OCI-LY7 (cell line): ENCODE results near the gene TCF12. TPM values are rescaled to one million over a fixed set of nuclear protein-coding genes. Genes with fewer than 3 reads are reported as not detected.

Experiments
- BruUV-seq: library from RNA; stranded (reverse); fragments of 400-500 nt; replicated peaks from 2 replicates; lab custom pipeline; 2021; lab: Mats Ljungman, UMichigan
- CTCF ChIA-PET: fragments of 300-600 bp; sonication (Branson Sonifier 250); formaldehyde crosslinking; loops from one replicate; lab custom pipeline; 2022; ENCODE audit warnings: antibody characterized with exemption; ENCODE audit not compliant: unreplicated experiment; lab: Charles Lee
- POLR2A ChIA-PET: fragments of 300-600 bp; sonication (Branson Sonifier 250); formaldehyde crosslinking; loops from one replicate; lab custom pipeline; 2022; ENCODE audit warnings: antibody characterized with exemption; lab: Charles Lee
- DNase-seq: peaks from one replicate; pipeline ENCODE4 v3.0.0-alpha.2; 2015; ENCODE audit warnings: low spot score
- H2AFZ ChIP-seq: fragments of 200-600 bp; sonication (generic), shearing (Covaris generic); 2 replicates; pipeline ENCODE4 v1.6.1; 2014; ENCODE audit warnings: mild to moderate bottlenecking, antibody characterized with exemption, low read length, moderate library complexity
- H3K27ac ChIP-seq: fragments of 200-600 bp; sonication (generic); 2 replicates; pipeline ENCODE4 v1.5.1; 2014; ENCODE audit warnings: mixed run types, low read depth, mild to moderate bottlenecking, moderate library complexity, low read length, inconsistent platforms; ENCODE audit not compliant: poor library complexity, severe bottlenecking
- H3K36me3 ChIP-seq: fragments of 200-600 bp; sonication (generic); 2 replicates; pipeline ENCODE4 v1.6.1; 2014; ENCODE audit warnings: mild to moderate bottlenecking, antibody characterized with exemption, low read length, moderate library complexity, mixed read lengths; ENCODE audit not compliant: insufficient read depth
- H3K4me1 ChIP-seq: fragments of 200-600 bp; sonication (generic); 2 replicates; pipeline ENCODE4 v1.5.1; 2014; ENCODE audit warnings: mild to moderate bottlenecking, low read length; ENCODE audit not compliant: insufficient read depth, poor library complexity, severe bottlenecking
- H3K4me2 ChIP-seq: fragments of 200-600 bp; sonication (generic); 2 replicates; pipeline ENCODE4 v1.6.1; 2014; ENCODE audit warnings: mild to moderate bottlenecking, low read length
- H3K4me3 ChIP-seq: fragments of 200-600 bp; sonication (generic); 2 replicates; pipeline ENCODE4 v1.5.1; 2014; ENCODE audit warnings: mild to moderate bottlenecking, low read depth, low read length; ENCODE audit not compliant: poor library complexity, severe bottlenecking
- H3K79me2 ChIP-seq: fragments of 200-600 bp; sonication (generic); 2 replicates; pipeline ENCODE4 v1.6.1; 2016; ENCODE audit warnings: low read depth, mild to moderate bottlenecking, low read length, moderate library complexity, mixed read lengths; ENCODE audit not compliant: insufficient read depth
- H3K9me2 ChIP-seq: fragments of 200-600 bp; sonication (generic); 2 replicates; pipeline ENCODE4 v1.6.1; 2016; ENCODE audit warnings: mild to moderate bottlenecking, low read length, mixed read lengths; ENCODE audit not compliant: insufficient read depth
- H3K9me3 ChIP-seq: fragments of 200-600 bp; sonication (generic); 2 replicates; pipeline ENCODE4 v1.6.1; 2014; ENCODE audit warnings: mild to moderate bottlenecking, mixed run types, low read length, mixed read lengths
- H4K20me1 ChIP-seq: fragments of 200-600 bp; sonication (generic); 2 replicates; pipeline ENCODE4 v1.6.1; 2014; ENCODE audit warnings: mild to moderate bottlenecking, antibody characterized with exemption, low read length, moderate library complexity, mixed read lengths; ENCODE audit not compliant: insufficient read depth
- CTCF ChIP-seq: fragments of 200-600 bp; sonication (generic); conservative IDR thresholded peaks from 2 replicates; pipeline ENCODE4 v1.5.1; 2014; ENCODE audit warnings: mild to moderate bottlenecking, antibody characterized with exemption, low read length, moderate library complexity, mixed read lengths
- EZH2phosphoT487 ChIP-seq: fragments of 200-600 bp; sonication (generic); IDR thresholded peaks from 2 replicates; pipeline ENCODE4 v1.6.1; 2018; ENCODE audit warnings: low read depth, borderline replicate concordance, mild to moderate bottlenecking, mixed run types, antibody characterized with exemption, low read length, moderate library complexity, mixed read lengths
- intact Hi-C: fragments of 100-400 bp; cut with micrococcal nuclease; formaldehyde crosslinking; loops from one replicate; pipeline ENCODE4 v1.10.0; 2022; ENCODE audit not compliant: unreplicated experiment
- total RNA-seq, 2 experiments: library from RNA; depleted of rRNA in 1 of 2; stranded (reverse); fragments of >200 nt in 1 of 2; shearing (Covaris generic) in 1 of 2; gene quantifications; 2 replicates each; pipeline ENCODE4 v1.2.3, GENCODE V29; 2014 to 2022

Gene TCF12
- total RNA-seq, 2 experiments from 2014 or later = 51.6 to 139 TPM

GRCh38 chr15:57060799-57061198, 142.4 kb downstream of the TCF12 start:
- H2AFZ ChIP-seq = no peak overlapping the region
- H3K4me3 ChIP-seq = no peak overlapping the region
- intact Hi-C loops = no loop called here
- H3K9me3 ChIP-seq = no peaks in the 10 kb centered on the region
- no peaks in the 10 kb centered on the region for H3K4me1 ChIP-seq
- BruUV-seq = no TSS peak
- H3K4me2 ChIP-seq = no peak overlapping the region
- no peaks in the 10 kb centered on the region for H3K9me2 ChIP-seq
- no peaks in the 10 kb centered on the region for H3K79me2 ChIP-seq
- H4K20me1 ChIP-seq = no peaks in the 10 kb centered on the region
- H3K27ac ChIP-seq = no peak overlapping the region
- no peaks in the 10 kb centered on the region for H3K36me3 ChIP-seq
- ChIA-PET CTCF (interaction anchor here (1.4 kb wide), 1 partner anchor 12 kb away, joined by 3 read pairs; no protein-coding TSS in a partner anchor), POLR2A (no interaction called here)
- TF ChIP-seq CTCF (no peak), EZH2phosphoT487 (no peak)
- no peak for DNase-seq

GRCh38 chr15:57061281-57061680, 142.8 kb downstream of the TCF12 start:
- POLR2A ChIA-PET = no interaction called here

More at GRCh38 chr15:57061281-57061680, 142.8 kb downstream of the TCF12 start:
- Histone ChIP-seq H3K4me1 (no peaks in the 10 kb centered on the region), H3K36me3 (no peaks in the 10 kb centered on the region), H3K4me3 (no peak overlapping the region), H3K4me2 (no peak overlapping the region), H3K9me3 (no peaks in the 10 kb centered on the region), H4K20me1 (no peaks in the 10 kb centered on the region), H3K27ac (no peak overlapping the region), H2AFZ (no peak overlapping the region), H3K9me2 (no peaks in the 10 kb centered on the region), H3K79me2 (no peaks in the 10 kb centered on the region)
- BruUV-seq = no TSS peak
- no peak for DNase-seq
- intact Hi-C loops = no loop called here
- CTCF ChIA-PET = interaction anchor here (1.4 kb wide), 1 partner anchor 11 kb away, joined by 3 read pairs; no protein-coding TSS in a partner anchor
- TF ChIP-seq EZH2phosphoT487 (no peak), CTCF (no peak)
